ENCODE measurements around the gene CHST5. TPM values are rescaled to one million over a fixed set of nuclear protein-coding genes. Genes with fewer than 3 reads are reported as not detected.
A peak's percentile ranks its signal among the peaks of the same experiment; 100 is the strongest.

The CHST5 gene
- total and polyA plus RNA-seq, 9 of the 15 experiments (the other 6 are each of a cell fraction or from before 2014, with no cell fraction given): 0.06 to 0.21 (median 0.14) TPM; not detected in 5

GRCh38 chr16:75566040-75566757 lies 30.3 kb upstream of the CHST5 start, which contains the start of gene GABARAPL2 (continued):
- no peak for TF ChIP-seq SREBF2 (CRISPR knock-in tag; IDR thresholded peaks at IDR 0.05)
- TF ChIP-seq, protein P1, sequence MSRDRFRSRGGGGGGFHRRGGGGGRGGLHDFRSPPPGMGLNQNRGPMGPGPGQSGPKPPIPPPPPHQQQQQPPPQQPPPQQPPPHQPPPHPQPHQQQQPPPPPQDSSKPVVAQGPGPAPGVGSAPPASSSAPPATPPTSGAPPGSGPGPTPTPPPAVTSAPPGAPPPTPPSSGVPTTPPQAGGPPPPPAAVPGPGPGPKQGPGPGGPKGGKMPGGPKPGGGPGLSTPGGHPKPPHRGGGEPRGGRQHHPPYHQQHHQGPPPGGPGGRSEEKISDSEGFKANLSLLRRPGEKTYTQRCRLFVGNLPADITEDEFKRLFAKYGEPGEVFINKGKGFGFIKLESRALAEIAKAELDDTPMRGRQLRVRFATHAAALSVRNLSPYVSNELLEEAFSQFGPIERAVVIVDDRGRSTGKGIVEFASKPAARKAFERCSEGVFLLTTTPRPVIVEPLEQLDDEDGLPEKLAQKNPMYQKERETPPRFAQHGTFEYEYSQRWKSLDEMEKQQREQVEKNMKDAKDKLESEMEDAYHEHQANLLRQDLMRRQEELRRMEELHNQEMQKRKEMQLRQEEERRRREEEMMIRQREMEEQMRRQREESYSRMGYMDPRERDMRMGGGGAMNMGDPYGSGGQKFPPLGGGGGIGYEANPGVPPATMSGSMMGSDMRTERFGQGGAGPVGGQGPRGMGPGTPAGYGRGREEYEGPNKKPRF (IDR thresholded peaks at IDR 0.05; ENCODE audit: low read depth, low read length): no peak
- no peak for TF ChIP-seq ZNF316 (IDR thresholded peaks at IDR 0.05)
- TF ChIP-seq KDM4B (IDR thresholded peaks at IDR 0.05; ENCODE audit: borderline replicate concordance in 2 of 2, low read depth in 1 of 2): peak in 1 of 2 experiments; percentile 20; a peak in 1 of 4 replicates
- TF ChIP-seq, protein P2, sequence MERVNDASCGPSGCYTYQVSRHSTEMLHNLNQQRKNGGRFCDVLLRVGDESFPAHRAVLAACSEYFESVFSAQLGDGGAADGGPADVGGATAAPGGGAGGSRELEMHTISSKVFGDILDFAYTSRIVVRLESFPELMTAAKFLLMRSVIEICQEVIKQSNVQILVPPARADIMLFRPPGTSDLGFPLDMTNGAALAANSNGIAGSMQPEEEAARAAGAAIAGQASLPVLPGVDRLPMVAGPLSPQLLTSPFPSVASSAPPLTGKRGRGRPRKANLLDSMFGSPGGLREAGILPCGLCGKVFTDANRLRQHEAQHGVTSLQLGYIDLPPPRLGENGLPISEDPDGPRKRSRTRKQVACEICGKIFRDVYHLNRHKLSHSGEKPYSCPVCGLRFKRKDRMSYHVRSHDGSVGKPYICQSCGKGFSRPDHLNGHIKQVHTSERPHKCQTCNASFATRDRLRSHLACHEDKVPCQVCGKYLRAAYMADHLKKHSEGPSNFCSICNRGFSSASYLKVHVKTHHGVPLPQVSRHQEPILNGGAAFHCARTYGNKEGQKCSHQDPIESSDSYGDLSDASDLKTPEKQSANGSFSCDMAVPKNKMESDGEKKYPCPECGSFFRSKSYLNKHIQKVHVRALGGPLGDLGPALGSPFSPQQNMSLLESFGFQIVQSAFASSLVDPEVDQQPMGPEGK (CRISPR knock-in tag; IDR thresholded peaks at IDR 0.05; ENCODE audit: borderline replicate concordance): no peak
- TF ChIP-seq FOXP1 (CRISPR knock-in tag; IDR thresholded peaks at IDR 0.05): 0 out of 2 replicates have a peak, but pooled peaks have one; percentile 21
- TF ChIP-seq, protein P3, sequence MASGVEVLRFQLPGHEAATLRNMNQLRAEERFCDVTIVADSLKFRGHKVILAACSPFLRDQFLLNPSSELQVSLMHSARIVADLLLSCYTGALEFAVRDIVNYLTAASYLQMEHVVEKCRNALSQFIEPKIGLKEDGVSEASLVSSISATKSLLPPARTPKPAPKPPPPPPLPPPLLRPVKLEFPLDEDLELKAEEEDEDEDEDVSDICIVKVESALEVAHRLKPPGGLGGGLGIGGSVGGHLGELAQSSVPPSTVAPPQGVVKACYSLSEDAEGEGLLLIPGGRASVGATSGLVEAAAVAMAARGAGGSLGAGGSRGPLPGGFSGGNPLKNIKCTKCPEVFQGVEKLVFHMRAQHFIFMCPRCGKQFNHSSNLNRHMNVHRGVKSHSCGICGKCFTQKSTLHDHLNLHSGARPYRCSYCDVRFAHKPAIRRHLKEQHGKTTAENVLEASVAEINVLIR (CRISPR knock-in tag; IDR thresholded peaks at IDR 0.05): no peak
- TF ChIP-seq ZNF696 (CRISPR knock-in tag; conservative IDR thresholded peaks at IDR 0.05): no peak
- TF ChIP-seq HIVEP1 (CRISPR knock-in tag; IDR thresholded peaks at IDR 0.05): no peak
- TF ChIP-seq, protein P4, sequence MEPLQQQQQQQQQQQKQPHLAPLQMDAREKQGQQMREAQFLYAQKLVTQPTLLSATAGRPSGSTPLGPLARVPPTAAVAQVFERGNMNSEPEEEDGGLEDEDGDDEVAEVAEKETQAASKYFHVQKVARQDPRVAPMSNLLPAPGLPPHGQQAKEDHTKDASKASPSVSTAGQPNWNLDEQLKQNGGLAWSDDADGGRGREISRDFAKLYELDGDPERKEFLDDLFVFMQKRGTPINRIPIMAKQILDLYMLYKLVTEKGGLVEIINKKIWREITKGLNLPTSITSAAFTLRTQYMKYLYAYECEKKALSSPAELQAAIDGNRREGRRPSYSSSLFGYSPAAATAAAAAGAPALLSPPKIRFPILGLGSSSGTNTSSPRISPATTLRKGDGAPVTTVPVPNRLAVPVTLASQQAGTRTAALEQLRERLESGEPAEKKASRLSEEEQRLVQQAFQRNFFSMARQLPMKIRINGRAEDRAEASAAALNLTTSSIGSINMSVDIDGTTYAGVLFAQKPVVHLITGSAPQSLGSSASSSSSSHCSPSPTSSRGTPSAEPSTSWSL (CRISPR knock-in tag; IDR thresholded peaks at IDR 0.05; ENCODE audit: borderline replicate concordance): no peak
- TF ChIP-seq CREB3L1 (IDR thresholded peaks at IDR 0.05; ENCODE audit: borderline replicate concordance, low read depth): no peak
- TF ChIP-seq ASH1L (IDR thresholded peaks at IDR 0.05; ENCODE audit: borderline replicate concordance, low read depth, partially characterized antibody): no peak
- peak; percentile 55; the same call in 1 of the 2 replicates for TF ChIP-seq SUPT5H (IDR thresholded peaks at IDR 0.05)
- no peak for TF ChIP-seq ESRRA (IDR thresholded peaks at IDR 0.05; ENCODE audit: borderline replicate concordance, low read depth)
- TF ChIP-seq, protein P5, sequence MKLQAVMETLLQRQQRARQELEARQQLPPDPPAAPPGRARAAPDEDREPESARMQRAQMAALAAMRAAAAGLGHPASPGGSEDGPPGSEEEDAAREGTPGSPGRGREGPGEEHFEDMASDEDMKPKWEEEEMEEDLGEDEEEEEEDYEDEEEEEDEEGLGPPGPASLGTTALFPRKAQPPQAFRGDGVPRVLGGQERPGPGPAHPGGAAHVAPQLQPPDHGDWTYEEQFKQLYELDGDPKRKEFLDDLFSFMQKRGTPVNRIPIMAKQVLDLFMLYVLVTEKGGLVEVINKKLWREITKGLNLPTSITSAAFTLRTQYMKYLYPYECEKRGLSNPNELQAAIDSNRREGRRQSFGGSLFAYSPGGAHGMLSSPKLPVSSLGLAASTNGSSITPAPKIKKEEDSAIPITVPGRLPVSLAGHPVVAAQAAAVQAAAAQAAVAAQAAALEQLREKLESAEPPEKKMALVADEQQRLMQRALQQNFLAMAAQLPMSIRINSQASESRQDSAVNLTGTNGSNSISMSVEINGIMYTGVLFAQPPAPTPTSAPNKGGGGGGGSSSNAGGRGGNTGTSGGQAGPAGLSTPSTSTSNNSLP (IDR thresholded peaks at IDR 0.05; ENCODE audit: borderline replicate concordance, low read depth, low read length): no peak

Measured in K562 (cell line).